DOHH2 (cell line): ENCODE data around the gene LETM1.

ENCODE experiments used
- H3F3A ChIP-seq: fragments of 200-600 bp; sonication (generic), shearing (Covaris generic); 2 replicates; pipeline ENCODE4 v1.6.0; 2016; ENCODE audit warnings: antibody characterized with exemption, mild to moderate bottlenecking; ENCODE audit not compliant: control insufficient read depth, insufficient read depth
- H3K27ac ChIP-seq: fragments of 200-600 bp; sonication (generic); 2 replicates; pipeline ENCODE4 v1.5.1; 2014; ENCODE audit warnings: low read depth, mild to moderate bottlenecking, low read length, moderate library complexity
- H3K27me3 ChIP-seq: fragments of 200-600 bp; sonication (generic); 2 replicates; pipeline ENCODE4 v1.6.1; 2014; ENCODE audit warnings: mild to moderate bottlenecking, low read length, mixed read lengths; ENCODE audit not compliant: control insufficient read depth
- H3K36me3 ChIP-seq: fragments of 200-600 bp; sonication (generic); 2 replicates; pipeline ENCODE4 v1.6.1; 2014; ENCODE audit warnings: mild to moderate bottlenecking, low read length, moderate library complexity, mixed read lengths; ENCODE audit not compliant: control insufficient read depth
- H3K4me1 ChIP-seq: fragments of 200-600 bp; sonication (generic); 2 replicates; pipeline ENCODE4 v1.6.1; 2014; ENCODE audit warnings: mild to moderate bottlenecking, low read length, mixed read lengths; ENCODE audit not compliant: control insufficient read depth
- H3K4me2 ChIP-seq: fragments of 200-600 bp; sonication (generic); 2 replicates; pipeline ENCODE4 v1.6.0; 2014; ENCODE audit warnings: mild to moderate bottlenecking, low read length, moderate library complexity
- H3K4me3 ChIP-seq: fragments of 200-600 bp; sonication (generic); 2 replicates; pipeline ENCODE4 v1.5.1; 2014; ENCODE audit warnings: mild to moderate bottlenecking, low read length, mixed read lengths
- H3K79me2 ChIP-seq: fragments of 200-600 bp; sonication (generic); 2 replicates; pipeline ENCODE4 v1.6.1; 2014; ENCODE audit warnings: mild to moderate bottlenecking, low read length, mixed read lengths; ENCODE audit not compliant: control insufficient read depth
- H3K9me2 ChIP-seq: fragments of 200-600 bp; sonication (generic); replicated peaks from 2 replicates; pipeline ENCODE4 v1.6.1; 2014; ENCODE audit warnings: mild to moderate bottlenecking, low read length, mixed read lengths; ENCODE audit not compliant: control insufficient read depth
- H3K9me3 ChIP-seq: fragments of 200-600 bp; sonication (generic); 2 replicates; pipeline ENCODE4 v1.6.1; 2014; ENCODE audit warnings: antibody characterized with exemption, low read length, mixed read lengths; ENCODE audit not compliant: control insufficient read depth, insufficient read depth
- H4K20me1 ChIP-seq: fragments of 200-600 bp; sonication (generic); 2 replicates; pipeline ENCODE4 v1.6.0; 2014; ENCODE audit warnings: low read depth, mild to moderate bottlenecking, antibody characterized with exemption, low read length, moderate library complexity; ENCODE audit not compliant: control insufficient read depth, insufficient read depth
- CTCF ChIP-seq: fragments of 200-600 bp; sonication (generic); IDR thresholded peaks from one replicate; pipeline ENCODE4 v1.5.1; 2014; ENCODE audit warnings: antibody characterized with exemption, mild to moderate bottlenecking, low read depth, low read length; ENCODE audit not compliant: poor library complexity, severe bottlenecking
- EZH2phosphoT487 ChIP-seq: fragments of 200-600 bp; sonication (generic); IDR thresholded peaks from 2 replicates; pipeline ENCODE4 v1.6.1; 2017; ENCODE audit warnings: borderline replicate concordance, mild to moderate bottlenecking, antibody characterized with exemption, low read length, moderate library complexity, mixed read lengths

The LETM1 gene

GRCh38 chr4:1859389-1859753, 3.4 kb upstream of the LETM1 start:
- Histone ChIP-seq H3K27me3 (no peaks in the 10 kb centered on the region), H3K36me3 (peaks cover 11% of the 10 kb centered on the region), H3K79me2 (peaks cover 39% of the 10 kb centered on the region), H3K27ac (no peak overlapping the region), H3F3A (peaks cover 18% of the 10 kb centered on the region), H3K4me3 (no peak overlapping the region), H3K9me2 (no peaks in the 10 kb centered on the region), H3K9me3 (no peaks in the 10 kb centered on the region), H3K4me1 (peaks cover 73% of the 10 kb centered on the region), H3K4me2 (no peak overlapping the region), H4K20me1 (no peaks in the 10 kb centered on the region)
- no peak for TF ChIP-seq EZH2phosphoT487
- TF ChIP-seq CTCF: no peak

GRCh38 chr4:1857931-1858330, 2.0 kb upstream of the LETM1 start:
- peaks cover 48% of the 10 kb centered on the region for H3K79me2 ChIP-seq
- no peak for TF ChIP-seq EZH2phosphoT487
- no peak for TF ChIP-seq CTCF
- peaks cover 18% of the 10 kb centered on the region for H3F3A ChIP-seq
- no peaks in the 10 kb centered on the region for H3K9me3 ChIP-seq
- no peaks in the 10 kb centered on the region for H3K27me3 ChIP-seq
- peaks cover 63% of the 10 kb centered on the region for H3K4me1 ChIP-seq
- peaks cover under 1% of the 10 kb centered on the region; the same call in 1 of the 2 replicates for H4K20me1 ChIP-seq
- H3K27ac ChIP-seq: no peak overlapping the region
- no peak overlapping the region for H3K4me3 ChIP-seq
- H3K36me3 ChIP-seq: peaks cover 19% of the 10 kb centered on the region
- H3K4me2 ChIP-seq: no peak overlapping the region
- H3K9me2 ChIP-seq: no peaks in the 10 kb centered on the region

GRCh38 chr4:1856943-1857699, 1.2 kb upstream of the LETM1 start:
- Histone ChIP-seq H3K4me1 (peaks cover 55% of the 10 kb centered on the region), H3K9me3 (no peaks in the 10 kb centered on the region), H3K9me2 (no peaks in the 10 kb centered on the region), H3K79me2 (peaks cover 56% of the 10 kb centered on the region), H3F3A (peaks cover 18% of the 10 kb centered on the region), H4K20me1 (peaks cover 9% of the 10 kb centered on the region; the same call in 1 of the 2 replicates), H3K4me3 (peak overlapping the region; percentile 98), H3K27me3 (no peaks in the 10 kb centered on the region), H3K27ac (peak overlapping the region; percentile 58), H3K4me2 (peak overlapping the region; percentile 99), H3K36me3 (peaks cover 27% of the 10 kb centered on the region)
- TF ChIP-seq EZH2phosphoT487 (no peak), CTCF (no peak)
